NCI-H1694 treated with DMSO at 0.1 percent for 48 hours (cell line): ENCODE measurements around the gene TRIM43.
"Not testable (repeated sequence)": the region's sequence is repeated elsewhere in the genome, so short reads cannot be mapped to it uniquely, and the experiment has no call there.

Source experiments
- DNase-seq: peaks from one replicate; lab custom pipeline; 2025; lab: John Stamatoyannopoulos, UW

The TRIM43 gene

DNA sequence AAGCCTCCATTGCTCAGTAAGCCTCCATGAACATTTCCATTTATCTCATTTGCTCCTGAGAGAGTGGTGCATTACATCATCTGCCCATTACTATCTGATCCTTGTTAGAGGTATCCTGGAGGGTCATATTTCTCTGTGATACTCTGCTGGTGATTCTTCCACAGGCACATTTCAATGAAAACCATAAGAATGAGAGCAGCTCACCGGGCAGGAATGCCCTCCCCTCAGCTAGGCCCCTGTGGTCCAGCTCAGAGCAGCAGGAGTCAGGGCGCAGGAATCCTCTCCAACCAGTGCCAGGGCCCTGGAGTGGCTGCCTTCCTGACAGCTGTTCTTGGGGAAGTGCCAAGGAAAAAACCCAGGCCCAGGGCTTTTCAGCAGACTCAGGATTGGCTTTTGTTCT is 50.0 kb downstream of the TRIM43 start:
- DNase-seq = not testable (repeated sequence)

DNA sequence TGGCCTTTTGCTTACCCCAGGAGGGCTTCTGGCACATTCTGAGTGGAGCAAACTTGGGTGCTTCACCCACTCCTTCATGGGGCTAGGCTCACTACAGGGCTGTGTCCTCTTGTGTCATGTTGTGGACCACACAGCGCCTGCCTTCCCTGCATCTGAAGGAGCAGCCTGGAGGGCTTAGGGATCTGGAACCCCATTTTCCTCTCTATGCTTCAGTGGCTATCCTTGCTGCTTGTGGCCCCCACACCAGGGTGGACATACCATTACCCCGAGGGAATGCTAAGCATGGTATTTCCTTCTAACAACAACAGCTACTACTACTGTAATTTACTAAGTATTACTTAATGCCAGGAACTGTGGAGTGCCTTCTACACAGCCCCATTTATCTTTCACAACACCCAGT is 50.6 kb downstream of the TRIM43 start:
- DNase-seq = not testable (repeated sequence)

DNA sequence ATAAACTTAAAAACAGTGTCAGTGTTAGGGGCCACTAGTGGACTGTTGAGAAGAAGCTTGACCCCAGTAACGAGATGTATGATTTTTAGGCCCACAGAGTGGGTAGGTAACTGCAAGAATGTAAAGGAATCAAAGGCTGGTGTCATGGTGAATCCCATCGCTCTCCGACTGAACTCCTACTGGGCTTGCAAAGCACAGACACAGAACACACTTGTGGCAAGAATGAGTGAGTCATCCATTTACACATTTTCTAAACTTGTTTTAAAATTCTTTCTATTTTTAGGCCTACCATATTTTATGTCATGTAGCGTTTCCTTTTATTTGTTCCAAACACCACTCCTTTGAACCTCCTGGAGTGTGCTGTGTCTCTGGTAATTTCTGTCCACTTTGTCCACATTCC is 51.1 kb downstream of the TRIM43 start:
- DNase-seq = not testable (repeated sequence)

DNA sequence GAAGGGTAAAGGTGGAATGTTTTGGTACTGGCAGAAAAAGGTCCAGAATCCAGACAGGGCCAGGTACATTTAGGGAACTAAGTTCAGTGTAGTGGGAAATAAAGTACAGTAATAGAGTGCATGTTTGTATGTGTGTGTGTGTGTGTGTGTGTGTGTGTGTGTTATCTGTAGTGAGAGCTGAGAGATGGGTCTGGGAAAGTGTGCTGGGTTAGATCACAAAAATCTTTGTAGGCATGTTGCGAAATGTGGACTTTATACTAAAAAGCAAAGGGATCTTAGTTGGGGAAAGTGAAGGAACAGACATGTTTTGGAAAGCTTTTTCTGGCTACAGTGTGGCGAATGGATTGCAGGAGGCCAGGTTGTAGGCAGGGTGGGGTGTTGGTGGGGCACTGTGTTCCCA is 53.5 kb downstream of the TRIM43 start:
- DNase-seq = not testable (repeated sequence)

- not testable (repeated sequence) for DNase-seq
These were observed 54.6 kb downstream of the TRIM43 start for GRCh38 chr2:95646274-95646994.

DNA sequence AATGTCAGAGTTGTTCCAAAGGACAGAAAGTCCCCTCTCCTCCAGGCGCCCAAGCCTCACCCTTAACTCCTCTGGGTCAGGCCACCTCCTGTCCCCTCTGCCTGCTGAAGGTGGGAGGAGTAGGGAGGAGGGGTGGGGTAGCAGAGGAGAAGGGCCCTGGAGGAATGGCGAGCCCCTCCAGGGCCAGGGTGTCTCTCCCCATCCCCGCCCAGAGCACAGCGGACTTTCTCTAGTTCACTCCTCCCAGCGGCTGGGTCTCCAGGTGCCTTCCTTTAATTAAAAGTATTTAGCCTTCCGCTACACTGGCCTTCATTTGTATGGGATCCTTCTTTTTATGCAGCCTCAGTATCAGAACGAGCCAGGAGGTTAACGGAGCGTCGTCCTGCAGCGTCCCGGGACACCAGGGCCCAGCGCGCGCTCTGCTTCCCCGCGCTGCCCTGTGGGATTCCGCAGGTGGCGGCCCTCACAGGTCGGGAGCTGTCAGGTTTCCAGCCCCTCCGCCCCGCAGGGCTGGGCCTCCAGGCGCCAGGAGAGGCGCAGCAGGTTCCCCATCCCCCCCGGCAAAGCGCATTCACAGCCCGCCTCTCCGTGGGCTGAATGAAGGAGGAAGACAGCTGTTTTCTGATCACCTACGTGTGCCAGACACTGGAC is 57.2 kb downstream of the TRIM43 start:
- not testable (repeated sequence) for DNase-seq
